ENCODE data around the gene CDK5RAP3. TPM values are rescaled to one million over a fixed set of nuclear protein-coding genes. Genes with fewer than 3 reads are reported as not detected.
A peak's percentile ranks its signal among the peaks of the same experiment; 100 is the strongest.

Gene CDK5RAP3
- total RNA-seq, 4 donors from 2014 or later: 43.8 to 98.8 (median 63.8) TPM

DNA sequence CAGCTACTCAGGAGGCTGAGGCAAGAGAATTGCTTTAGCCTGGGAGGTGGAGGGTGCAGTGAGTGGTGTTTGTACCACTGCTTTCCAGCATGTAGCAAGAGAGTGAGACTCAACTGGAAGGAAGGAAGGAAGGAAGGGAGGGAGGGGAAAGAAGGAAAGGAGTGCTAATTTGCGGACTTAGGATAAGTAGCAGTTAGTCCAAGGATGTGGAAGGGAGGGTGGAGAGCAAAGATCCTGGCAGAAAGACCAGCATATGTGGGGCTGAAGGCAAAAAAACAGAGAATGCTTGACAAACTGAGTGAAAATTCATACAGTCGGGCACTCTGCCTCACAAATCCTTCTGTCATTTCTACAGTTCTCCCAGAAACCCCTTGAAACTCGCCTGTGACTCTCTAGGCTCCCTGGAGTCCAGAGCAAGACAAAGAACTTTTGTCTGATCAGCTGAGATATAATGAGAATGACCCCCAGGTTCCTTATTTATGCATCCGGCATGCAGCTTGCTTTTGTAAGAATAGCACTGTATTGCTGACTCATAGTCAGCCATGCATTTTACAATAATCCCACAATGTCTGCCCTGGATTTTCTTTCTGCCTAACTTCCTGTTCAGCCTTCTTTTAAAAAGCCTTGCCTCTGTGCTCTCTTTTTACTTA lies 31.5 kb downstream of the CDK5RAP3 start:
- Histone ChIP-seq H3K27me3 (peaks cover 20% of the 10 kb centered on the region), H3K27ac (peak overlapping the region in 3 of 4 donors; percentile 38 to 63 (median 50)), H3K4me3 (no peak overlapping the region), H3K36me3 (no peaks in the 10 kb centered on the region), H3K4me1 (peaks cover 0 to 24% (median 0%) of the 10 kb centered on the region in 3 donors), H3K9me3 (no peaks in the 10 kb centered on the region)
- TF ChIP-seq, protein P1, sequence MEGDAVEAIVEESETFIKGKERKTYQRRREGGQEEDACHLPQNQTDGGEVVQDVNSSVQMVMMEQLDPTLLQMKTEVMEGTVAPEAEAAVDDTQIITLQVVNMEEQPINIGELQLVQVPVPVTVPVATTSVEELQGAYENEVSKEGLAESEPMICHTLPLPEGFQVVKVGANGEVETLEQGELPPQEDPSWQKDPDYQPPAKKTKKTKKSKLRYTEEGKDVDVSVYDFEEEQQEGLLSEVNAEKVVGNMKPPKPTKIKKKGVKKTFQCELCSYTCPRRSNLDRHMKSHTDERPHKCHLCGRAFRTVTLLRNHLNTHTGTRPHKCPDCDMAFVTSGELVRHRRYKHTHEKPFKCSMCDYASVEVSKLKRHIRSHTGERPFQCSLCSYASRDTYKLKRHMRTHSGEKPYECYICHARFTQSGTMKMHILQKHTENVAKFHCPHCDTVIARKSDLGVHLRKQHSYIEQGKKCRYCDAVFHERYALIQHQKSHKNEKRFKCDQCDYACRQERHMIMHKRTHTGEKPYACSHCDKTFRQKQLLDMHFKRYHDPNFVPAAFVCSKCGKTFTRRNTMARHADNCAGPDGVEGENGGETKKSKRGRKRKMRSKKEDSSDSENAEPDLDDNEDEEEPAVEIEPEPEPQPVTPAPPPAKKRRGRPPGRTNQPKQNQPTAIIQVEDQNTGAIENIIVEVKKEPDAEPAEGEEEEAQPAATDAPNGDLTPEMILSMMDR (IDR thresholded peaks at IDR 0.05): no peak
- TF ChIP-seq POLR2A (IDR thresholded peaks at IDR 0.05): no peak
- TF ChIP-seq POLR2AphosphoS5 (IDR thresholded peaks at IDR 0.05): no peak
- no peak for TF ChIP-seq EP300 (IDR thresholded peaks at IDR 0.05)
- peak; percentile 53 for ATAC-seq
- WGBS, 2 donors (ENCODE audit: low coverage in 1 of 2): 30 to 56% methylated on average over 3 to 4 of the region's 4 CpGs

DNA sequence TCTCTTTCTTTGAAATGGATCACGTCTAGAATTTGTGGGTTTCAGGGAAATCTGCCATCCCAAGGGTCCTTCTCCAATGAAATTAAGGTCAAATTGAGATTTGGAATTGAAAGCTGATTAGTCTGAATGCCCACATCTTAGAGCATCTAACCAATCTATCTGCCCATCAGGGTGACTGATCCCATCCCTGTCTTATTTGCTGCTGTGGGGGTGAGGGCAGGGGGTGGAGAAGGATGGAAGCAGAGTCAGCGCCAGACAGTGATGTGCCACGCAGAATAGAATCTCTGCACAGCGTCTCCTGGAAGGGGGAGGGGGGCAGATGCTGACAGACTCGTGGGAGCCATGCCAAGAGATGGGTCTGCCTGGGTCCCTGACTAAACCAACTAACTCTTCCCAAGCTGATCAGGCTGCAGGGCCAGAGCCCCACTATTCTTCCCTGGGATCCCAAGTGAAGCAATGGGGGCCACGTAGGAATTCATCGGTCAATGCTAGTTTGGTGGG lies 32.1 kb downstream of the CDK5RAP3 start:
- Histone ChIP-seq H3K36me3 (no peaks in the 10 kb centered on the region), H3K4me3 (no peak overlapping the region), H3K27me3 (peaks cover 16% of the 10 kb centered on the region), H3K4me1 (peaks cover 0 to 24% (median 0%) of the 10 kb centered on the region in 3 donors), H3K27ac (peak overlapping the region in 2 of 4 donors; percentile 11 to 63), H3K9me3 (no peaks in the 10 kb centered on the region)
- no peak for TF ChIP-seq POLR2A (IDR thresholded peaks at IDR 0.05)
- TF ChIP-seq, protein P1 (IDR thresholded peaks at IDR 0.05): no peak
- no peak for TF ChIP-seq POLR2AphosphoS5 (IDR thresholded peaks at IDR 0.05)
- no peak for TF ChIP-seq EP300 (IDR thresholded peaks at IDR 0.05)
- 65 to 69% methylated on average over 4 to 5 of the region's 7 CpGs for WGBS, 2 donors (ENCODE audit: low coverage in 1 of 2)
- ATAC-seq: no peak

DNA sequence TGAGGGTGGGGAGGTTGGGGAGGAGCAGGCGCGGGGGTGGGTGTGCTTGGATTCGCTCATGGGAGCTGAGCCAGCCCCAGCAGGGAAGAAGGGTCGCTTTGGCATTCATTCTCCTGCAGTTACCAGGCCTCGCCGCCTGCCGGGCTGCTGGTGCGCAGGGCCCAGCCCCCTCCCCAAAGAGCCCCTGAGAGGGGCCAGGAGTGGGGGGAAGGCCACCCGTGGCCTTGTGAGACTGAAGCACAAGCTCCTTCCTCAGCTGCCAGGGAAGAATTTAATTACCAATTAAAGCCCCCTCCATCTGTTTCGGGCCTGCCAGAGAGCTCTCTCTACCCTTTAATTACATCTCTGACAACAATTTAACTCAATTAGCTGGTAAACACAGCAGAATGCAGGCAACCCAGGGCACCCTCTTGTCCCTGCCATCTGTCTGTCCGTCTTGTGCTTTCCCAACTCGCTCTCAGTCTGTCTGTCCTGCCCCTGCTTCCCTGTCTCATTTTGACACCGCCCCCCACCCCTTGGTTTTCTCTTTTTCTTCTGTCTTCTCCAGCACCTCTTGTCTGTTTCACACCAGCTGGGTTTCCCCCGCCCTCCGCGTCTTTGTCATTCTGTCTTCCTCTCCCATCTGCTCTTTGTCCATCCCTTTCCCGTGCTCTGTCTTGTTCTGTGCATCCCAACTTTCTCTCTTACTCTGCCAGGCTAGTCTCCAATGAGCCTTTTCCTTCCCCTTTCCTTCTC lies 32.7 kb downstream of the CDK5RAP3 start:
- no peak for ATAC-seq
- peak overlapping the region in 2 of 4 donors; percentile 11 to 63 for H3K27ac ChIP-seq

DNA sequence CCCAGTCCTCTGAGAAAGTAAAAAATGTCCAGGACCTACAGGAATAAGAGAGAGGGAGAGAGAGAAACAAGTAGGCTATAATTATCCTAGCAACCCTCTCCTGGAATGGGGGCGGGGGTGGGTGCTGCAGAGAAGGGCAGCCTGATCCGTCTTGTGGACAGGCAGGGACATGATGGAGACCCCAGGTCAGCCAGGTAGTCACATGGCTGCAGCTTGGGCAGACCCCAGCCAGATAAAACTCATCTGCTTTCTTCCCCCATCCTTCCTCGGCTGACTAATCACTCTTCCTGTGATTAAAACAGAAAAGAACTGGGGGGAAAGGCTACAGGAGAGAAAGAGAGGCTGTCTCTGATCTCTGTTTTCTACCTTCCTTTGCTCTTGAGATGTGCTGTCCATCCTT lies 34.1 kb downstream of the CDK5RAP3 start:
- H3K9me3 ChIP-seq: no peaks in the 10 kb centered on the region
- H3K4me1 ChIP-seq: peaks cover 0 to 24% (median 0%) of the 10 kb centered on the region in 3 donors
- H3K27me3 ChIP-seq: peaks cover 30% of the 10 kb centered on the region
- no peaks in the 10 kb centered on the region for H3K36me3 ChIP-seq
- no peak for ATAC-seq
- H3K27ac ChIP-seq: no peak overlapping the region
- TF ChIP-seq, protein P1 (IDR thresholded peaks at IDR 0.05): no peak
- TF ChIP-seq POLR2A (IDR thresholded peaks at IDR 0.05): no peak
- TF ChIP-seq EP300 (IDR thresholded peaks at IDR 0.05): no peak
- no peak for TF ChIP-seq POLR2AphosphoS5 (IDR thresholded peaks at IDR 0.05)
- WGBS, 2 donors (ENCODE audit: low coverage in 1 of 2): 25 to 33% methylated on average over 1 to 2 of the region's 3 CpGs
- H3K4me3 ChIP-seq: no peak overlapping the region

More for the DNA sequence above, 32.7 kb downstream of the CDK5RAP3 start:
- Histone ChIP-seq H3K27me3 (peaks cover 16% of the 10 kb centered on the region), H3K4me1 (peaks cover 0 to 24% (median 0%) of the 10 kb centered on the region in 3 donors), H3K36me3 (no peaks in the 10 kb centered on the region), H3K4me3 (no peak overlapping the region), H3K9me3 (no peaks in the 10 kb centered on the region)
- TF ChIP-seq POLR2A (IDR thresholded peaks at IDR 0.05) (no peak), EP300 (IDR thresholded peaks at IDR 0.05) (no peak)
- 69 to 92% methylated on average over 5 to 8 of the region's 17 CpGs for WGBS, 2 donors (ENCODE audit: low coverage in 1 of 2)

DNA sequence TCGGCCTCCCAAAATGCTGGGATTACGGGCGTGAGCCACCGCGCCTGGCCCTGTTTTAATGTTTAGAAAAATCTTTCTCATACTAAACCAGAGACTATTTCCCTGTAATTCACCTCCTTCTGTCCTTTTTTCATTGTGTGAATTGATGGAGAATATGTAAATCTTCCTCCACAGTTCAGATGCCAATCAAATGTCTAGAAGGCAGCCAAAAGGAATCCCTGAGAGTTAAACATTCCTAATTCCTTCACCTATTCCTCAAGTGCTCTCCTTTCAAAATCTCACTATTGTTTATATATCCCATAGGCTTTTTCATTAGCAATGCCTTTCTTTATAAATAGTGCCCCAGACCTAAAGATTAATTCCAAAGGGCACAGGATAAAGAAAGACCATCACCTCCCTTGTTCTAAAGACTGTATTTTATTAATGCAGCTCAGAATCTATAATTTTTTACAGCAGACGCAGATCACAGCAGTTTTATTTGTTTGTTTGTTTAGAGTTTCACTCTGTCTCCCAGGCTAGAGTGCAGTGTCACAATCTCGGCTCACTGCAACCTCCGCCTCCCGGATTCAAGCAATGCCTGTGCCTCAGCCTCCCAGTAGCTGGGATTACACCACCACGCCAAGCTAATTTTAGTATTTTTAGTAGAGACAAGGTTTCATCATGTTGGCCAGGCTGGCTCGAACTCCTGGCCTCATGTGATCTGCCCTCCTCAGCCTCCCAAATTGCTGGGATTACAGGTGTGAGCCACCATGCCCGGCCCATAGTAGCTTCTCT lies 36.2 kb downstream of the CDK5RAP3 start:
- TF ChIP-seq POLR2A (IDR thresholded peaks at IDR 0.05): no peak
- TF ChIP-seq, protein P1 (IDR thresholded peaks at IDR 0.05): no peak
- no peak for TF ChIP-seq EP300 (IDR thresholded peaks at IDR 0.05)
- TF ChIP-seq POLR2AphosphoS5 (IDR thresholded peaks at IDR 0.05): no peak
- no peaks in the 10 kb centered on the region for H3K9me3 ChIP-seq
- H3K4me3 ChIP-seq: no peak overlapping the region
- H3K36me3 ChIP-seq: no peaks in the 10 kb centered on the region
- WGBS, 2 donors (ENCODE audit: low coverage in 1 of 2): 71 to 82% methylated on average over 5 to 12 of the region's 12 CpGs
- peaks cover 51% of the 10 kb centered on the region for H3K27me3 ChIP-seq
- H3K27ac ChIP-seq: no peak overlapping the region
- no peak for ATAC-seq
- H3K4me1 ChIP-seq: peaks cover 0 to 27% (median 7%) of the 10 kb centered on the region in 3 donors

All from gastroesophageal sphincter (tissue), 4 donors.